ENCODE data around the gene HAND1.

DNA sequence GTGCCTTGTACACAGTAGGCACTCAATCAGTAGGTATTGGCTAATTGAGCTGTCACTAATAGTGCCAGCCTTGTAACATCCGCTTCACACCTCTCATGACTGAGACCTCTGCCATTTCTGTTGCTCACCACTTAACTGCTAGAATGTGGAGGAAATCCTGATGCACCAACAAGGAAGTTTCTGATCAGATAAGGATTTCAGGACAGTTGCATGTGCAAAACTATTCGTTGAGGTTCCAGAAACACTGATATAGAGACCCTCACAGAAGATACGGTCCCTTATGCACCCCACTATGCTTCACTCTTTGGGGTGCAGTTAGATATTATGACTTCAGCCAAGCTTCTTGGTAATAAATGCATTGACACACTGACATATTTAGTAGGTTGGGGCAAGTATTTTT, 21.5 kb downstream of the HAND1 start:
- TF ChIP-seq, protein P1, sequence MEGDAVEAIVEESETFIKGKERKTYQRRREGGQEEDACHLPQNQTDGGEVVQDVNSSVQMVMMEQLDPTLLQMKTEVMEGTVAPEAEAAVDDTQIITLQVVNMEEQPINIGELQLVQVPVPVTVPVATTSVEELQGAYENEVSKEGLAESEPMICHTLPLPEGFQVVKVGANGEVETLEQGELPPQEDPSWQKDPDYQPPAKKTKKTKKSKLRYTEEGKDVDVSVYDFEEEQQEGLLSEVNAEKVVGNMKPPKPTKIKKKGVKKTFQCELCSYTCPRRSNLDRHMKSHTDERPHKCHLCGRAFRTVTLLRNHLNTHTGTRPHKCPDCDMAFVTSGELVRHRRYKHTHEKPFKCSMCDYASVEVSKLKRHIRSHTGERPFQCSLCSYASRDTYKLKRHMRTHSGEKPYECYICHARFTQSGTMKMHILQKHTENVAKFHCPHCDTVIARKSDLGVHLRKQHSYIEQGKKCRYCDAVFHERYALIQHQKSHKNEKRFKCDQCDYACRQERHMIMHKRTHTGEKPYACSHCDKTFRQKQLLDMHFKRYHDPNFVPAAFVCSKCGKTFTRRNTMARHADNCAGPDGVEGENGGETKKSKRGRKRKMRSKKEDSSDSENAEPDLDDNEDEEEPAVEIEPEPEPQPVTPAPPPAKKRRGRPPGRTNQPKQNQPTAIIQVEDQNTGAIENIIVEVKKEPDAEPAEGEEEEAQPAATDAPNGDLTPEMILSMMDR (conservative IDR thresholded peaks at IDR 0.05; ENCODE audit: low read length) = no peak
- TF ChIP-seq EZH2phosphoT487 (IDR thresholded peaks at IDR 0.05; ENCODE audit: borderline replicate concordance) = no peak
